ENCODE data around the gene PGAP6. TPM values are rescaled to one million over a fixed set of nuclear protein-coding genes. Genes with fewer than 3 reads are reported as not detected.

PGAP6 gene
- total and polyA plus RNA-seq, 2 of the 13 experiments (the other 11 are each of a cell fraction or from before 2014, with no cell fraction given), result 52.7 to 136 TPM

- TF ChIP-seq RXRB (CRISPR knock-in tag; IDR thresholded peaks at IDR 0.05; ENCODE audit: borderline replicate concordance), result no peak
- no peak for TF ChIP-seq ETV6 (CRISPR knock-in tag; conservative IDR thresholded peaks at IDR 0.05)
- no peak for TF ChIP-seq ZNF101 (CRISPR knock-in tag; IDR thresholded peaks at IDR 0.05; ENCODE audit: borderline replicate concordance, low read depth)
- no peak for TF ChIP-seq ZNF432 (CRISPR knock-in tag; IDR thresholded peaks at IDR 0.05; ENCODE audit: borderline replicate concordance)
- TF ChIP-seq HOXA3 (CRISPR knock-in tag; IDR thresholded peaks at IDR 0.05), result peak; percentile 27; the same call in 1 of the 2 replicates
- TF ChIP-seq FOXK2 (IDR thresholded peaks at IDR 0.05), result no peak
- no peak for TF ChIP-seq ZFP36 (IDR thresholded peaks at IDR 0.05; ENCODE audit: borderline replicate concordance, low read depth, low read length, partially characterized antibody)
- no peak for TF ChIP-seq MYNN (CRISPR knock-in tag; IDR thresholded peaks at IDR 0.05; ENCODE audit: low read depth)
- no peak for TF ChIP-seq ZNF777 (CRISPR knock-in tag; IDR thresholded peaks at IDR 0.05)
- peak; percentile 74 for TF ChIP-seq AGO2 (optimal IDR thresholded peaks at IDR 0.05; ENCODE audit: low read depth, low read length)
- TF ChIP-seq ZNF792 (CRISPR knock-in tag; IDR thresholded peaks at IDR 0.05), result no peak
- no peak for TF ChIP-seq ZNF616 (CRISPR knock-in tag; IDR thresholded peaks at IDR 0.05; ENCODE audit: low read depth)
- TF ChIP-seq ZNF644 (CRISPR knock-in tag; IDR thresholded peaks at IDR 0.05; ENCODE audit: low read depth), result no peak
- no peak for TF ChIP-seq ZHX2 (IDR thresholded peaks at IDR 0.05; ENCODE audit: low read depth)
- TF ChIP-seq ZHX2 (CRISPR knock-in tag; IDR thresholded peaks at IDR 0.05; ENCODE audit: borderline replicate concordance), result no peak
- no peak for TF ChIP-seq GPBP1L1 (CRISPR knock-in tag; IDR thresholded peaks at IDR 0.05)
- 0 out of 2 replicates have a peak, but pooled peaks have one; percentile 30 for TF ChIP-seq UBTF (CRISPR knock-in tag; IDR thresholded peaks at IDR 0.05)
- TF ChIP-seq MAFF (IDR thresholded peaks at IDR 0.05; ENCODE audit: low read depth, low read length), result no peak
- peak; percentile 36; the same call in 1 of the 2 replicates for TF ChIP-seq PAXIP1 (CRISPR knock-in tag; conservative IDR thresholded peaks at IDR 0.05)
Measured at GRCh38 chr16:370443-370842, 11.3 kb downstream of the PGAP6 start, which contains the start of gene MRPL28 (continued).
